ENCODE data around the gene NSG1.

DNA sequence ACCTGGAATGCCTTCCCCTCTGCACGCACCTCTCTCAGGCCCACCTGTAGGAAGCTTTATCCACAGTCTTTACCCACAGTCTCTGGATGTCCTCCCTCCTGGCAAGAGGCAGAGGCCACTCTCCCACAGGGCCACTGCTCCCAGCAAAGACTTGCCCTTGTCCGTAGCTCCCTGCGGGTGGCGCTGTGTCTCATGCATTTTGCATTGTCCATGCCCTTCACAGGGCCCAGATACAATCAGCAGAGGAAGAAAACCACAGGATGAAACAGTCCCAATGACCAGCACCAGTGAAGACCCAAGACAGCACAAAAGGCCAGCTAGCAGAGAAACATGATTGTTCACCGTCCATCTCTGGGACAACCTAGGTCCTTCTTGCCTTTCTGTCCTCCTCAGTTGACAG is 2.1 kb upstream of the NSG1 start:
- TF ChIP-seq, protein P1, sequence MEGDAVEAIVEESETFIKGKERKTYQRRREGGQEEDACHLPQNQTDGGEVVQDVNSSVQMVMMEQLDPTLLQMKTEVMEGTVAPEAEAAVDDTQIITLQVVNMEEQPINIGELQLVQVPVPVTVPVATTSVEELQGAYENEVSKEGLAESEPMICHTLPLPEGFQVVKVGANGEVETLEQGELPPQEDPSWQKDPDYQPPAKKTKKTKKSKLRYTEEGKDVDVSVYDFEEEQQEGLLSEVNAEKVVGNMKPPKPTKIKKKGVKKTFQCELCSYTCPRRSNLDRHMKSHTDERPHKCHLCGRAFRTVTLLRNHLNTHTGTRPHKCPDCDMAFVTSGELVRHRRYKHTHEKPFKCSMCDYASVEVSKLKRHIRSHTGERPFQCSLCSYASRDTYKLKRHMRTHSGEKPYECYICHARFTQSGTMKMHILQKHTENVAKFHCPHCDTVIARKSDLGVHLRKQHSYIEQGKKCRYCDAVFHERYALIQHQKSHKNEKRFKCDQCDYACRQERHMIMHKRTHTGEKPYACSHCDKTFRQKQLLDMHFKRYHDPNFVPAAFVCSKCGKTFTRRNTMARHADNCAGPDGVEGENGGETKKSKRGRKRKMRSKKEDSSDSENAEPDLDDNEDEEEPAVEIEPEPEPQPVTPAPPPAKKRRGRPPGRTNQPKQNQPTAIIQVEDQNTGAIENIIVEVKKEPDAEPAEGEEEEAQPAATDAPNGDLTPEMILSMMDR (IDR thresholded peaks at IDR 0.05): no peak
- TF ChIP-seq POLR2A (IDR thresholded peaks at IDR 0.05): no peak
